Activated T-helper 17 cell treated with anti-CD3 and anti-CD28 coated beads, Interleukin-2, amount 50 U/mL, for 72 hours (primary cell): ENCODE results near the gene NUTF2. TPM values are rescaled to one million over a fixed set of nuclear protein-coding genes. Genes with fewer than 3 reads are reported as not detected.
"Not testable (repeated sequence)": the region's sequence is repeated elsewhere in the genome, so short reads cannot be mapped to it uniquely, and the experiment has no call there.

Experiments
- ATAC-seq: fragments of 150-1000 bp; cut with Tn5 transposase; replicated peaks from 2 replicates; pipeline ENCODE4 v1.10.0; 2021; ENCODE audit warnings: mild to moderate bottlenecking, moderate library complexity
- H3K27ac Mint-ChIP-seq: one replicate; pipeline ENCODE4 v1.8.0; 2022; ENCODE audit warnings: mixed read lengths
- H3K27me3 Mint-ChIP-seq: one replicate; pipeline ENCODE4 v1.8.0; 2022; ENCODE audit warnings: mixed read lengths
- H3K36me3 Mint-ChIP-seq: one replicate; pipeline ENCODE4 v1.8.0; 2022; ENCODE audit warnings: low read depth, mild to moderate bottlenecking, mixed read lengths
- H3K4me1 Mint-ChIP-seq: one replicate; pipeline ENCODE4 v1.8.0; 2022; ENCODE audit warnings: mixed read lengths
- H3K4me3 Mint-ChIP-seq: one replicate; pipeline ENCODE4 v1.8.0; 2022; ENCODE audit warnings: mild to moderate bottlenecking, mixed read lengths
- H3K9me3 Mint-ChIP-seq: one replicate; pipeline ENCODE4 v1.8.0; 2022; ENCODE audit warnings: mixed read lengths
- total RNA-seq, 2 donors: library from RNA; stranded (reverse); gene quantifications; one replicate each; pipeline ENCODE4 v1.2.3, GENCODE V29; 2022

Gene NUTF2
- total RNA-seq, 2 donors from 2014 or later = 82.9 to 175 TPM

- Mint-ChIP-seq H3K9me3 (no peaks in the 10 kb centered on the region), H3K4me1 (no peaks in the 10 kb centered on the region), H3K4me3 (no peak overlapping the region), H3K27ac (peak overlapping the region; percentile 65), H3K36me3 (peaks cover 6% of the 10 kb centered on the region), H3K27me3 (no peaks in the 10 kb centered on the region)
- no peak for ATAC-seq
Measured at GRCh38 chr16:67825119-67825518, 21.6 kb upstream of the NUTF2 start.

GRCh38 chr16:67825906-67826305 lies 20.8 kb upstream of the NUTF2 start:
- no peak overlapping the region for H3K4me3 Mint-ChIP-seq
- H3K4me1 Mint-ChIP-seq = no peaks in the 10 kb centered on the region
- no peaks in the 10 kb centered on the region for H3K9me3 Mint-ChIP-seq
- H3K27me3 Mint-ChIP-seq = no peaks in the 10 kb centered on the region
- H3K27ac Mint-ChIP-seq = peak overlapping the region; percentile 65
- peaks cover 13% of the 10 kb centered on the region for H3K36me3 Mint-ChIP-seq
- ATAC-seq = no peak

- no peaks in the 10 kb centered on the region for H3K9me3 Mint-ChIP-seq
- H3K4me3 Mint-ChIP-seq = no peak overlapping the region
- H3K27ac Mint-ChIP-seq = no peak overlapping the region
- H3K27me3 Mint-ChIP-seq = no peaks in the 10 kb centered on the region
- peaks cover 21% of the 10 kb centered on the region for H3K36me3 Mint-ChIP-seq
- no peaks in the 10 kb centered on the region for H3K4me1 Mint-ChIP-seq
- ATAC-seq = no peak
Measured at GRCh38 chr16:67828651-67829050, 18.1 kb upstream of the NUTF2 start.

- no peak for ATAC-seq
- Mint-ChIP-seq H3K36me3 (peaks cover 21% of the 10 kb centered on the region), H3K9me3 (no peaks in the 10 kb centered on the region), H3K4me1 (no peaks in the 10 kb centered on the region), H3K4me3 (peak overlapping the region; percentile 89), H3K27ac (peak overlapping the region; percentile 90), H3K27me3 (no peaks in the 10 kb centered on the region)
Measured at GRCh38 chr16:67833030-67833414, 13.7 kb upstream of the NUTF2 start.

- Mint-ChIP-seq H3K9me3 (no peaks in the 10 kb centered on the region), H3K4me1 (no peaks in the 10 kb centered on the region), H3K27me3 (no peaks in the 10 kb centered on the region), H3K36me3 (peaks cover 21% of the 10 kb centered on the region), H3K4me3 (peak overlapping the region; percentile 89), H3K27ac (peak overlapping the region; percentile 90)
- ATAC-seq = peak; percentile 100
Measured at GRCh38 chr16:67833415-67834241, 13.1 kb upstream of the NUTF2 start.

GRCh38 chr16:67834242-67834614 lies 12.5 kb upstream of the NUTF2 start:
- H3K4me3 Mint-ChIP-seq = peak overlapping the region; percentile 89
- peak overlapping the region; percentile 90 for H3K27ac Mint-ChIP-seq
- H3K4me1 Mint-ChIP-seq = no peaks in the 10 kb centered on the region
- H3K36me3 Mint-ChIP-seq = peaks cover 21% of the 10 kb centered on the region
- ATAC-seq = no peak
- no peaks in the 10 kb centered on the region for H3K27me3 Mint-ChIP-seq
- no peaks in the 10 kb centered on the region for H3K9me3 Mint-ChIP-seq

GRCh38 chr16:67837190-67837589 lies 9.5 kb upstream of the NUTF2 start:
- not testable (repeated sequence) for H3K4me3 Mint-ChIP-seq, H3K27me3 Mint-ChIP-seq, ATAC-seq, H3K27ac Mint-ChIP-seq, H3K9me3 Mint-ChIP-seq, H3K4me1 Mint-ChIP-seq, H3K36me3 Mint-ChIP-seq

- Mint-ChIP-seq H3K36me3 (peaks cover 2% of the 10 kb centered on the region), H3K4me1 (peaks cover 6% of the 10 kb centered on the region), H3K4me3 (no peak overlapping the region), H3K27me3 (no peaks in the 10 kb centered on the region), H3K9me3 (no peaks in the 10 kb centered on the region), H3K27ac (peak overlapping the region; percentile 31)
- no peak for ATAC-seq
Measured at GRCh38 chr16:67837811-67838210, 8.9 kb upstream of the NUTF2 start.

- peaks cover 15% of the 10 kb centered on the region for H3K4me1 Mint-ChIP-seq
- H3K27ac Mint-ChIP-seq = peak overlapping the region; percentile 86
- peaks cover 26% of the 10 kb centered on the region for H3K36me3 Mint-ChIP-seq
- H3K27me3 Mint-ChIP-seq = no peaks in the 10 kb centered on the region
- no peak for ATAC-seq
- peak overlapping the region; percentile 88 for H3K4me3 Mint-ChIP-seq
- no peaks in the 10 kb centered on the region for H3K9me3 Mint-ChIP-seq
Measured at GRCh38 chr16:67841198-67841815, 5.4 kb upstream of the NUTF2 start.

- Mint-ChIP-seq H3K27ac (peak within 1 kb of the TSS; percentile 86), H3K27me3 (no peaks in the 10 kb centered on the region), H3K4me3 (peak within 1 kb of the TSS; percentile 88), H3K9me3 (no peaks in the 10 kb centered on the region), H3K36me3 (peaks cover 27% of the 10 kb centered on the region), H3K4me1 (peaks cover 15% of the 10 kb centered on the region)
- peak; percentile 60 for ATAC-seq
Measured at GRCh38 chr16:67841816-67842508, 4.8 kb upstream of the NUTF2 start, which contains the start of gene THAP11. TSS of gene THAP11 (plus strand) at chr16:67842320. CDS start at chr16:67842555, 235 bp downstream.

- Mint-ChIP-seq H3K4me3 (peak overlapping the region; percentile 88), H3K9me3 (no peaks in the 10 kb centered on the region), H3K4me1 (peaks cover 15% of the 10 kb centered on the region), H3K27me3 (no peaks in the 10 kb centered on the region), H3K27ac (peak overlapping the region; percentile 86), H3K36me3 (peaks cover 30% of the 10 kb centered on the region)
- ATAC-seq = peak; percentile 22
Measured at GRCh38 chr16:67842509-67843342, 4.0 kb upstream of the NUTF2 start.

- Mint-ChIP-seq H3K27ac (peak overlapping the region; percentile 86), H3K9me3 (no peaks in the 10 kb centered on the region), H3K4me1 (peaks cover 15% of the 10 kb centered on the region), H3K27me3 (no peaks in the 10 kb centered on the region), H3K4me3 (peak overlapping the region; percentile 88), H3K36me3 (peaks cover 33% of the 10 kb centered on the region)
- no peak for ATAC-seq
Measured at GRCh38 chr16:67843343-67843765, 3.4 kb upstream of the NUTF2 start.

GRCh38 chr16:67844497-67844896 lies 2.2 kb upstream of the NUTF2 start:
- ATAC-seq = no peak
- H3K4me3 Mint-ChIP-seq = peak overlapping the region; percentile 88
- no peak overlapping the region for H3K27ac Mint-ChIP-seq
- H3K4me1 Mint-ChIP-seq = peaks cover 15% of the 10 kb centered on the region
- no peaks in the 10 kb centered on the region for H3K9me3 Mint-ChIP-seq
- H3K36me3 Mint-ChIP-seq = peaks cover 33% of the 10 kb centered on the region
- H3K27me3 Mint-ChIP-seq = no peaks in the 10 kb centered on the region
